ENCODE results near the gene ITK. TPM values are rescaled to one million over a fixed set of nuclear protein-coding genes. Genes with fewer than 3 reads are reported as not detected.
A peak's percentile ranks its signal among the peaks of the same experiment; 100 is the strongest.

The ITK gene
- total RNA-seq, 1 donor from 2014 or later, result not detected

- Histone ChIP-seq H3K36me3 (ENCODE audit: control insufficient read depth, insufficient read depth, low read length) (no peaks in the 10 kb centered on the region), H3K4me3 (ENCODE audit: low read depth, low read length) (no peak overlapping the region), H3K27me3 (ENCODE audit: control insufficient read depth, insufficient read depth, low read length) (no peaks in the 10 kb centered on the region)
- FAIRE-seq (no peak), DNase-seq (ENCODE audit: low read depth) (no peak)
- TF ChIP-seq CTCF (IDR thresholded peaks at IDR 0.05; ENCODE audit: insufficient read depth, low read length, severe bottlenecking), result no peak
These were observed 41.3 kb downstream of the ITK start for GRCh38 chr5:157221959-157222358.

GRCh38 chr5:157222506-157223230 is 42.0 kb downstream of the ITK start:
- FAIRE-seq, result peak; percentile 7

GRCh38 chr5:157225469-157226422 is 45.1 kb downstream of the ITK start:
- DNase-seq (ENCODE audit: low read depth) (no peak), FAIRE-seq (no peak)
- TF ChIP-seq CTCF (IDR thresholded peaks at IDR 0.05; ENCODE audit: insufficient read depth, low read length, severe bottlenecking), result no peak
- Histone ChIP-seq H3K36me3 (ENCODE audit: control insufficient read depth, insufficient read depth, low read length) (no peaks in the 10 kb centered on the region), H3K27me3 (ENCODE audit: control insufficient read depth, insufficient read depth, low read length) (no peaks in the 10 kb centered on the region), H3K4me3 (ENCODE audit: low read depth, low read length) (no peak overlapping the region)

More at GRCh38 chr5:157222506-157223230, 42.0 kb downstream of the ITK start:
- no peaks in the 10 kb centered on the region for H3K27me3 ChIP-seq (ENCODE audit: control insufficient read depth, insufficient read depth, low read length)
- no peak for TF ChIP-seq CTCF (IDR thresholded peaks at IDR 0.05; ENCODE audit: insufficient read depth, low read length, severe bottlenecking)
- no peak overlapping the region for H3K4me3 ChIP-seq (ENCODE audit: low read depth, low read length)
- no peaks in the 10 kb centered on the region for H3K36me3 ChIP-seq (ENCODE audit: control insufficient read depth, insufficient read depth, low read length)
- DNase-seq (ENCODE audit: low read depth), result no peak

- no peak for FAIRE-seq
These were observed 50.0 kb downstream of the ITK start for GRCh38 chr5:157230610-157231009.

GRCh38 chr5:157232706-157233105 is 52.1 kb downstream of the ITK start:
- no peaks in the 10 kb centered on the region for H3K36me3 ChIP-seq (ENCODE audit: control insufficient read depth, insufficient read depth, low read length)
- FAIRE-seq, result peak; percentile 52
- TF ChIP-seq CTCF (IDR thresholded peaks at IDR 0.05; ENCODE audit: insufficient read depth, low read length, severe bottlenecking), result no peak
- H3K4me3 ChIP-seq (ENCODE audit: low read depth, low read length), result no peak overlapping the region
- peak; percentile 19 for DNase-seq (ENCODE audit: low read depth)
- H3K27me3 ChIP-seq (ENCODE audit: control insufficient read depth, insufficient read depth, low read length), result no peaks in the 10 kb centered on the region

More at GRCh38 chr5:157230610-157231009, 50.0 kb downstream of the ITK start:
- TF ChIP-seq CTCF (IDR thresholded peaks at IDR 0.05; ENCODE audit: insufficient read depth, low read length, severe bottlenecking), result no peak
- no peak for DNase-seq (ENCODE audit: low read depth)
- Histone ChIP-seq H3K27me3 (ENCODE audit: control insufficient read depth, insufficient read depth, low read length) (no peaks in the 10 kb centered on the region), H3K36me3 (ENCODE audit: control insufficient read depth, insufficient read depth, low read length) (no peaks in the 10 kb centered on the region), H3K4me3 (ENCODE audit: low read depth, low read length) (no peak overlapping the region)

Measured in bronchial epithelial cell (primary cell).